HG02840 (cell line): ENCODE results near the gene DTX2.
"Not testable (repeated sequence)": the region's sequence is repeated elsewhere in the genome, so short reads cannot be mapped to it uniquely, and the experiment has no call there.

ENCODE experiments used
- ATAC-seq: cut with Tn5 transposase; IDR thresholded peaks from one replicate; pipeline ENCODE4 v1.9.1; 2021; ENCODE audit warnings: mild to moderate bottlenecking, moderate library complexity, moderate number of reproducible peaks; ENCODE audit not compliant: unreplicated experiment, low FRiP score

Gene DTX2

DNA sequence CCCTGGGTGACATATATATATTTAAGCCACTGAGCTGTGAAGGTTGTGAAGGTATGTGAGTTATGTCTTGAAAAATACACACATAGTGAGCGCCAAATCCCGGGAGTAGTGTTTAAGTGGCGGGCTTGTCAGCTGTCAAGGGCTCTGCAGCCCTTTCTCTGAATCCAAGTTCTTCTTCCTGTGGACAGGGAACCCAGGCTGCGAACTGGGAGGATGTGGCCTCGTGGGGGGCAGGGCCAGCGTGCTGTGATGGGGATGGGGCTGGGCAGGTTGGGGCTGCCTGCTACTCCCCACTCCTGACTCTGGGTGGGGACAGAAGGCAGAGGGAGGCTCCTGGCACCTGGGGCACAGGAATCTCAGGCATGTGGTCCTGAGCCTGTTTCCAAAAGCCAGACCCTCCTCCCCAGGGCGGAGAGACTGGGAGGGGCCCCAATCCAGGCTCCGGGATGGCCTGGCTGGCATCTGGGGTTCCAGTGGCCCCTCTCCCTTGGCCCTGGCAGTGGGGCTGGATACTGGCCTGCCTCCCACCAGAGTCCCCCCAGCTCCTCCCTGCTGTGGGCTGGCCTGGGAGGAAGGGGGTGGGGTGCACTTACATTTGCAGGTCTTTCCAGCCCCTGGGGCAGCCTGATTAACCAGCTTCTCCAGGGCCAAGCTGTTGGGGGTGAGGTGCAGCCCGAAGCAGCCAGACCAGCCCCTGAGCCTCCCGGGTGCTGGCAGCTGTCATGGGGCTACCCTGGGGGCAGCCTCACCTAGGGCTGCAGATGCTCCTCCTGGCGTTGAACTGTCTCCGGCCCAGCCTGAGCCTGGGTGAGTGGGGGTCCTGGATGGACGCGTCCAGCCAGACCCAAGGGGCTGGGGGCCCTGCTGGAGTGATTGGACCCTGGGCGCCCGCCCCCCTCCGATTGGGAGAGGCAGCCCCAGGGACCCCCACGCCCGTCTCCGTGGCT lies 48.7 kb downstream of the DTX2 start, which contains the start of gene UPK3B:
TSS of gene UPK3B (plus strand) at position 622 of the 947 bp plus-strand sequence. CDS start at position 723, 101 bp downstream.
- ATAC-seq: no peak

DNA sequence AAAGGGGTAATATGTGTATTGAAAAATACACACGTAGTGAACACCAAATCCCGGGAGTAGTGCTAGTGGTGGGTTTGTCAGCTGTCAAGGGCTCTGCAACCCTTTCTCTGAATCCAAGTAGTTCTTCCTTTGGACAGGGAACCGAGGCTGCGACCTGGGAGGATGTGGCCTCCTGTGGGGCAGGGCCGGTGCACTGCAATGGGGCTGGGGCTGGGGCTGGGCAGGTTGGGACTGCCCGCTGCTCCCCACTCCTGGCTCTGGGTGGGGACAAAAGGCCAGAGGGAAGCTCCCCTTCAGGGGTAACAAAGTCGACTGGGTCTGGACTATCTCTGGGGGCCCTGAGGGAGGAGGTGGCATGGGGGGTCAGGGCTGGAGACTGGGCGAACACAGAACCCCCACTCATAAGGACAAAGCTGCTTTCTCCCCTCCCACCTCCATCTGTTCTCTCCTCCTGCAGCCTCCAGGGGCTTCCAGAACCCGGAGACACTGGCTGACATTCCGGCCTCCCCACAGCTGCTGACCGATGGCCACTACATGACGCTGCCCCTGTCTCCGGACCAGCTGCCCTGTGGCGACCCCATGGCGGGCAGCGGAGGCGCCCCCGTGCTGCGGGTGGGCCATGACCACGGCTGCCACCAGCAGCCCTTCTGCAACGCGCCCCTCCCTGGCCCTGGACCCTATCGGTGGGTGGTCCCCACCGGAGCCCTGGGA lies 49.8 kb downstream of the DTX2 start:
- ATAC-seq: not testable (repeated sequence)

DNA sequence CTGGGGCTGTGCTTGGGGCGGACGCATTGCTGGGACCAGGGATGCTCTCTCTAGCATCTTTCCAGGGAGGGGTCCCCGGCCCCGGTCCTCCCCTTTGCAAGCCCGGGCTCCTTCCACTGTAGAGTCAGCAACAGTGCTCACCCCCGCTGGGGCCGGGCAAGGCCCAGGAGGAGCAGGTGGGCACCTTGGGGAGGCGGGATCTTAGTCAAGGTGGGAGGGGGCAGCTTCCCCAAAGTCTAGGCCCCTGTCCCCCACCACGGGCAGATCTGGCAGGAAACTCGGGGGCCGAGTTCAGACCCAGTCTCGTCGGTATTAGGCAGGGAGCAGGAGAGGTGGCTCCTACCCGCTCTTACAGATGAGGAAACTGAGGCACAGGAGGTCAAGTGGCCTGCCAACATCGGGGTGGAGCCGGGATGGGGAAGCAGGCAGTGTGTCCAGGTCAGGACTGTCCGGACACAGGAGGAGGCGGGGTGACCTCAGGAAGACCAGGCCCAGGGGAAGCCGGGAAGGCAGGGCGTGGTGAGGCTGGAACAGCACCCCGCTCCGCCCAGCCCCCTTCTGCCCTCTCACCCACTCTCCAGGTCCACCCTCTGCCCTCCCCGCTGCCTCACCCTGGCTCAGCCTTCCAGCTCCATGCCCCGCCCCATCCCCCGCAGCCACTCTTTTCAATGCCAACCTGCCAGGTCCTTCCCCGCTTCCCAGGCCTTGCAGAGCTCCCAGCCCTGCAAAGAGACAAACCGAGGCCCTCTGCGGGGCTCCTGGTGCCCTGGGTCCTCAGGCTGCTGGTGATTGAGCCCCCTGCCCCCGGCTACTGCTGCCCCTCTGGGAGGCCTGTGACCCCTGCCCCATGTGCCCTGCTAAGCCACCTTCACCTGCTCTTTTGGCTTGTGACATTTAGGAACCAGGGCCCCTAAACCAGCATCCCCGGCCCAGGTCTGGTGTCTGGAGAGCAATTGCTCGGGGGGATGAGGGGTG lies 50.7 kb downstream of the DTX2 start:
- ATAC-seq: not testable (repeated sequence)

DNA sequence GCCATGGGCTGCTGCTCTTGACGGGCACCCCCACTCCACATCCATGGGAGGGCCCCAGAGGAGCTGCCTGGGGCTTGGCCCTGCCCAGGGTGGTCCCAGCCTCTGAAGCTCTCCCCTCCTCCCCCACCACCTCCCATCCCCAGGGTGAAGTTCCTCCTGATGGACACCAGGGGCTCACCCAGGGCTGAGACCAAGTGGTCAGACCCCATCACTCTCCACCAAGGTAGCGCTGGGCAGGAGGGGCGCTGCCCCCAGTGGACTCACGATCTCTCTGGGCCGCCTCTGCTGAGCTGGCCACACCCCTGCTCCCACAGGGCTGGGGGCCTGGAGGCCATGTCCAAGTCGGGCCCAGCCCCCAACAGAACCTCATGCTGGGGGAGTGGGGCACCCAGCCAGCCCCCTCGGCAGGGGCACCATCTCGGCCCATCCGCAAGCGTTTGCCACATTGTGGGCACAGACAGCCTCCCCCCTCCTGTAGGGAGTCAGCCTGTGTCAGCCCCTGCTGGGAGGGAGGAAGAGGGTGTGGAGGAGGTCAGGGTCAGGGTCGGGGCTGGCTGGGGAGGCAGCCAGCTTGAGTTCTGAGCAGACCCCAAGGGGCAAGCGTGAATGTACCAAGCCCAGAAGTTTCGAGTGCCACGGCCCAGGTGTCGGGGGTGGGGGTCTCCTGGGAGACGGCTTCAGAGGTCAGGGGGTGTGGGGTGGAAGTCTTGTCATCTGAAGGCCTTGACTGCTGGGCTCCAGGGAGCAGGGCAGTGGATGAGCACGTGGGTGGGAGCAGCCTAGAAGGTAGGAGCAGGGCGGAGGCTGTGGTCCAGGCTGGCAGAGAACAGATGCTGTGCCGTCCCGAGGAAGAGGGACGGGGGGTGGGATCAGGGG lies 51.7 kb downstream of the DTX2 start:
- no peak for ATAC-seq

DNA sequence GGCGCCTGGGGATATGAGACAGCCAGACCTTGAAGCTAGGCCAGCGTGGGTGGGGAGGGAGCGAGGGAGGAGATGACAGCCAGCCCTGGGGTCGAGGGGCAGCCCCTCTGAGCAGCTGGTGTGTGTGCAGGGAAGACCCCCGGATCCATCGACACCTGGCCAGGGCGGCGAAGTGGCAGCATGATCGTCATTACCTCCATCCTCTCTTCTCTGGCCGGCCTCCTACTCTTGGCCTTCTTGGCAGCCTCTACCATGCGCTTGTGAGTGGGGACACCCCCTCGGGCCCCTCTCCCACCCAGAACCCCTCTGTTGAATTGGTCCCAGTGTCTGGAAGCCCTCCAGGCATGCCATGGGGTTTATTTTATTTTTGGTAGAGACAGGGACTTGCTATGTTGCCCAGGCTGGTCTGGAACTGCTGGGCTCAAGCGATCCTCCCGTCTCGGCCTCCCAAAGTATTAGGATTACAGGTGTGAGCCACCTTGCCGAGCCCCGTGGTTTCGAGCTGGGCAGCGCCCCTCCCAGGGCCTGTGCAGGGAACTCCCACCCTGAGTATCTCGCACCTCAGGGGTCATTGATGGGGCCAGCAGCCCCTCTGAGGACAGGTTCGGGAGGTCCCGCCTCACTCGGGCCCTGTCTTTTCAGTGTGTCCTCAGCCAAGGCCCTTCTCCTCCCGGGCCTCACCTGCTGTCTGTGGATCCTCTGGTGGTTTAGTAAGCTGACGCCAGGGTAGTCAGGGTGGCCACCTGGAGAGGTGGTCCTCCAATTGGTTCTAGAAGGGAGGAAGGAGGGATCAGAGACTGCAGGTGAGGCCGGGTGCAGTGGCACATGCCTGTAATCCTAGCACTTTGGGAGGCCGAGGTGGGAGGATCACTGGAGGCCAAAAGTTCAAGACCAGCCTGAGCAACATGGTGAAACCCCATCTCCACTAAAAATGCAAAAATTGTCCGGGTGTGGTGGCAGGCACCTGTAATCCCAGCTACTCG lies 52.6 kb downstream of the DTX2 start:
- no peak for ATAC-seq

DNA sequence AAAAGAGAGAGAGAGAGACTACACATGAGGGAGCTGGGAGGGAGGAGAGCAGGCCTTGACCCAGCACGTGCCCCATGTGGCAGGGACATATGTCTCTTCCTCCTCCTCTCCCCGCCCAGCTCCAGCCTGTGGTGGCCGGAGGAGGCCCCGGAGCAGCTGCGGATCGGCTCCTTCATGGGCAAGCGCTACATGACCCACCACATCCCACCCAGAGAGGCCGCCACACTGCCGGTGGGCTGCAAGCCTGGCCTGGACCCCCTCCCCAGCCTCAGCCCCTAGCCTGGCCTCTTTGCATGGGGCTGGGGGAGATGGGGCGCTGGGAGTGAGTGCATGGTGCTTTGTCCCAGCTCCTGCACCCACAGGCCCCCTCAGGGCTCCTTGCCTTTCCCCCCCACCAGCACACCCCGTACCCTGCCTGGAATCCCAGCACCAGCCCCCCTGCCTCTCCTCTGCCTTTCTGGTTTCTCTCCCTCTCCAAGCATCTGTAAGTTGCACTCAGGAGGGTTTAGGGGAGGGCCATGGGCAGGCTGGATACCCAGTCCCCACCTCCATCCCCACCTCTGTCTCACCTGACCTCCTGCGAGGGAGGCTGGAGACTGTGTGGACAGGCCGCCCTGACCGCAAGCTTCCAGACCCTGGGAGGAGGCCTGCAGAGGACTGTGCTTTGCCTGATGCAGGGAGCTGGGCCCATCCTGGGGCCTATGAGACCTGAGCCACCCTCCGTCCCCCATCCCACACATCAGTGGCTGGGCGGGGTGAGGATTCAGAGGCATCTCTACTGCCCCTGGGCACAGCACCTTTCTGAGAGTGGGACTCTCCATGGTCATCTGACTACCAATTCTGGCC lies 53.6 kb downstream of the DTX2 start:
- ATAC-seq: no peak

DNA sequence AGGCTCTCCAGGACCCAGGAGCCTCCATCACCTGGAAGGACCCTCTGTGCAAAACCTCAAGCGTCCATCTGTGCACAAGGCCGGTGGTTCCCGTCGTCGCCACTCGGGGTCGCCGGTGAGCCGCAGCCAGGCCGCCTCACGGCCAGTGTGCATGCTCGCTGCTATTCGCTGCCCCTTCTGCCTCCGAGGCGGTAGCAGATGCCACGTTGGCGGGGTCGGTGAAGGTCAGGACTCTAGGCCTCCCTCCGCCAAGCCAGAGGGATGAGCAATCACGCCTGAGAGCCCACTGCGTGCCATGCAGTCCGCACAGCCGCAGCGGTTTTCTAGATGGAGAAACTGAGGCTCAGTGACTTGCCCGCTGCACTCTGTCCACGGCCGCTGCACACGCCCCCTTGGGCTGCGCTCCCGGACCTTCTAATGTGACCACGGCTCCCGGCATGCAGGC lies 54.5 kb downstream of the DTX2 start:
- ATAC-seq: no peak

DNA sequence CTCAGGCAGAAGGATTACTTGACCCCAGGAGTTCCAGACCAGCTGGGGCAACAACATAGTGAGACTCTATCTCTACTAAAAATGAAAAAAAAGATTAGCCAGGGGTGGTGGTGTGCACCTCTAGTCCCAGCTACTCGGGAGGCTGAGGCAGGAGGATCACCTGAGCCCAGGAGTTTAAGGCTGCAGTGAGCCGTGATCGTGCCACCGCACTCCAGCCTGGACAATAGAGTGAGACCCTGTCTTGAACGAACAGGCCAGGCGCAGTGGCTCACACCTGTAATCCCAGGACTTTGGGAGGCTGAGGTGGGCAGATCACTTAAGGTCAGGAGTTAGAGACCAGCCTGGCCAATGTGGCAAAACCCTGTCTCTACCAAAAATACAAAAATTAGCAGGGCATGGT lies 55.4 kb downstream of the DTX2 start:
- ATAC-seq: not testable (repeated sequence)

DNA sequence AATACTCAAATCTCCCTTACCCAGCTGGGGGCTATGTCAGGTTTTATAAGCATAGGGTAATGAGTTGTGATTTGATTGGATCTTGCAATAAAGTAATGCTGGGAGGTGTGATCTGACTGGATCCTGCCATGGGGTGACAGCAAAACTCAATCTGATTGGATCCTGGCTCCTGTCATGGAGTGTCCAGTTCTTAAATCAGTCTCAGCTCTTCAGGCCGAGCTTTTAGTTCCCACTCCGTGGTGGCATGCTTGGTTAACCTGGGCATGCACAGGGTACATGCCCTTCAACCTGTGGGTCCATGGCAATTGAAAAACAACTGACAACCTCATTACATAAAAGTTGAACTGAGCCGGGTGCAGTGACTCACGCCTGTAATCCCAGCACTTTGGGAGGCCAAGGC lies 64.7 kb downstream of the DTX2 start:
- not testable (repeated sequence) for ATAC-seq

DNA sequence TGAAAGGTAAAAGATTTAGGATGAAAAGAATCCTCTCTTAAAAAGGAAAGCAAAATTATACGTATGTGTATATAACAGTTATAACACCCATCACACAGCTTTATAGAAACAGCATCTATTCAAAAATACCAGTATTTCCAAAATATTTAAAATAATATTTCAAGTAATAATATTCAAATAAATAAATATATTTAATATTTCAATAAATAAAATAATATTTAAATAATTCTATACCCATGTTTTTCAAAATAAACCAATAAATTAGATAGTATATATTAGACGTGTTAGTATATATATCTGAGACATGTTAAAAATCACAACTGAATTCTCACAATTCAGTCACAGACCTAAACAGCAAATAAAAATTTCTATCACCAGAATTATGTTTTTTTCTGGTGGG lies 70.1 kb downstream of the DTX2 start:
- not testable (repeated sequence) for ATAC-seq

DNA sequence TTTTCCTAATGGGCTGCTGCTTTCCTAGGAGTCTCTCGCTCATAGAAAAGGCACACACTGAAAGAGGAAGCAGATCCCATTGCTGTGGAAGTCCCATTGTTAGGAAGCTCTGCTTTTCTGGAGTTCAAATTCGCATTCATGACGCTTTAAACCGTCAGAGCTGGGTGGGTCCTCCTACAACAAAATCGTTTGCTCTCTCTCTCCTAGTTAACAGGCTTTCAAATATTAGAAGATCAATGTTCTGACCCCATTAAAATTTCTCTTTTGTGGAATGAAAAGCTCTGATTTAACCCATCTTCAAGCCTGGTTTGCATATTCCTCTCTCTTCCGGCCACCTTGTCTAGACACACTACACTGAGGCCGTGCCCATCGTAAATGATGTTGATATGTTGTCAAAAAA lies 81.7 kb downstream of the DTX2 start, which contains the start of gene SPDYE16:
TSS of gene SPDYE16 (minus strand) at position 101 of the 400 bp plus-strand sequence. CDS start 1,838 bp downstream, outside the sequence.
- ATAC-seq: not testable (repeated sequence)

DNA sequence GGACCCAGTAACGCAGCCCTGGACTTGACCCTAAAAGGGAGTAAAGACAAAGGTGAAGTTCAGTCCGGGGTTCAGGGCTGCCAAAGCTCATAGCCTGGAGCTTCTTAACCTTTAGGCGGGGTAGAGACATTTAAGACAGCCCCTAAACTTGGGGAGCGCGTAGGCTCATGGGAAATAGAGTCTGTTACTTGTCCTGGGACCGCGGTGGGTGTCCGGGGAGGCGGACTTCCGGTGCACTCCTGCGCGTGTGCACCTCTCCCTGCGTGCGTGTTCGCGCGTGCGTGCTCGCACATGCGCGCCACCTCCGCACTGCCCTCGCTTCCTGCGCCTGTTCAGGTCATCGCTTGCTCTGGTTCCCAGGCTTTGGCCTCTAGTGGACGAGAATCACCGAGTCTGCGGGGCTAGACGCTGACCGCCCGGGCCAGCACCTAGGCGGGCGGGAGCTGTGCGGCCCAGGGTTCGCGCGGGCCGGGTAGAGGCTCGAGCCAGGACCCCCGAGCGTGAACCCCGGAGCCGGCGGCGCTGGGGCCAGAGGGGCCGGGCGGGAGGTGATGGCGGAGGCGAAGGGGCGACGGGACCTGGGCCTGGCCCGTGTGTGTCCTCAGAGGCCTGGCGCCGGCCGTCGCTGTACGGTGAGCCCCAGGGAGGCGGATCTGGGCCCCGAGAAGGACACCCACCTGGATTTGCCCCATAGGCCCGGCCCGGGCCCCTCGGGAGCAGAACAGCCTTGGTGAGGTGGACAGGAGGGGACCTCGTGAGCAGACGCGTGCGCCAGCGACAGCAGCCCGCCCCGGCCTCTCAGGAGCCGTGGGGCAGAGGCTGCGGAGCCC lies 87.7 kb downstream of the DTX2 start:
- ATAC-seq: peak; percentile 99

DNA sequence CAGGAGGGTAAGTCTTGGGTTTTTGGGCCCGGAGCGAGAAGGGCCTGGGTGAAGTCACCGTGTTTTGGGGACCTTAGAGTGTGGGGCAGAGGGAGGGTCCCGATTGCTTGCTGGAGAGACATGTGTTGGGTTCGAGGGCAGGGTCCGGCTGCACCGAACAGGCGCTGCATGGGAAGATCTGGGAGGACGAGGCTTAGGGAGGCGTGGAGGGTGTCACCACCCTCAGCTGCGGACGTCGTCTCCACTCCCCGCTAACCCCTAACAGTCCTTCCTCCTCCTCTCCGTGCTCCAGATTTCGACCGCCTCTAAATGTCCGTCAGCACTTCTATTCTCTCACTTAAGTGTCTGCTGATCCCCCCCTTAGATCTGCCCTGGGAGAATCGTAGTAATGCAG lies 88.3 kb downstream of the DTX2 start:
- ATAC-seq: not testable (repeated sequence)

DNA sequence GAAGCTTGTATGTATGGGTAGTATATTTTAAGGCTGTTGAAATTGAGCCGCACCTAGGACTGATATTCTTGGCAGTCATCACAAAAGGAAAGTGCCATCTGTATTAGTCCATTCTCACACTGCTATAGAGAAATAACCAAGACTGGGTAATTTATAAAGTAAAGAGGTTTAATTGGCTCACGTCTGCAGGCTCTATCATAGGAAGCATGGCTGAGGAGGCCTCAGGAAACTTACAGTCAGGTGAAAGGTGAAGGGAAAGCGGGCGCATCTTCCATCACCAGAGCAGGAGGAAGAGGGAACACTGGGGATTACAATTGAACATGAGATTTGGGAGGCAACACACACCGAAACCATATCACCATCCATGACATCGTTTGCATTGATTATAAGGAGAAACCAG lies 90.5 kb downstream of the DTX2 start:
- not testable (repeated sequence) for ATAC-seq
